Gastroesophageal sphincter (tissue), 3 donors: ENCODE results near the gene PIBF1.

Experiments used
- POLR2A ChIP-seq, 2 donors: fragments of 450-650 bp; IDR thresholded peaks; one replicate each; pipeline ENCODE4 v1.6.1; 2017; ENCODE audit warnings: antibody characterized with exemption in 2 of 2, mild to moderate bottlenecking in 2 of 2, moderate library complexity in 1 of 2
- TF ChIP-seq, protein P1 (sequence below), 4 experiments: fragments of 200-600 bp in 2 of 4; fragments of 450-650 bp in 2 of 4; sonication (generic) in 1 of 4; IDR thresholded peaks; one replicate each; pipeline ENCODE4 v1.5.1; 2017 to 2019; ENCODE audit warnings: antibody characterized with exemption in 4 of 4, mild to moderate bottlenecking in 2 of 4, moderate library complexity in 2 of 4

DNA sequence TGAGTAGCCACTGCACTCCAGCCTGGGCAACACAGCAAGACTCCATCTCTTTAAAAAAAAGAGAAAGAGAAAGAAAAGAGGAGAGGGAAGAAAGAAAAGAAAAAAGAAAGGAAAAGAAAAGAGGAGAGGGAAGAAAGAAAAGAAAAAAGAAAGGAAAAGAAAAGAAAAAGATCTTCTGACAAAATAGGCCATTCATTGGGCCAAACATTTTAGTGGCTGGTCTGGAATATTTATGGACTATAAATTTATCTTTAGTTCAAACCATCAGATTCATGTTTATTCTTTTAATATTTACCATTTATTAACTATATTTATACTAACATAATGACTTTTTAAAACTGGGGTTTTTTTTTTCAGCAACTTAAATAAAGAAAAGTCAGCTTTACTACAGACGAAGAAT, 191.3 kb downstream of the PIBF1 start:
- TF ChIP-seq, protein P1, sequence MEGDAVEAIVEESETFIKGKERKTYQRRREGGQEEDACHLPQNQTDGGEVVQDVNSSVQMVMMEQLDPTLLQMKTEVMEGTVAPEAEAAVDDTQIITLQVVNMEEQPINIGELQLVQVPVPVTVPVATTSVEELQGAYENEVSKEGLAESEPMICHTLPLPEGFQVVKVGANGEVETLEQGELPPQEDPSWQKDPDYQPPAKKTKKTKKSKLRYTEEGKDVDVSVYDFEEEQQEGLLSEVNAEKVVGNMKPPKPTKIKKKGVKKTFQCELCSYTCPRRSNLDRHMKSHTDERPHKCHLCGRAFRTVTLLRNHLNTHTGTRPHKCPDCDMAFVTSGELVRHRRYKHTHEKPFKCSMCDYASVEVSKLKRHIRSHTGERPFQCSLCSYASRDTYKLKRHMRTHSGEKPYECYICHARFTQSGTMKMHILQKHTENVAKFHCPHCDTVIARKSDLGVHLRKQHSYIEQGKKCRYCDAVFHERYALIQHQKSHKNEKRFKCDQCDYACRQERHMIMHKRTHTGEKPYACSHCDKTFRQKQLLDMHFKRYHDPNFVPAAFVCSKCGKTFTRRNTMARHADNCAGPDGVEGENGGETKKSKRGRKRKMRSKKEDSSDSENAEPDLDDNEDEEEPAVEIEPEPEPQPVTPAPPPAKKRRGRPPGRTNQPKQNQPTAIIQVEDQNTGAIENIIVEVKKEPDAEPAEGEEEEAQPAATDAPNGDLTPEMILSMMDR (IDR thresholded peaks at IDR 0.05): no peak
- TF ChIP-seq POLR2A (IDR thresholded peaks at IDR 0.05): no peak
